Measurements from ENCODE around the gene TENT5A. TPM values are rescaled to one million over a fixed set of nuclear protein-coding genes. Genes with fewer than 3 reads are reported as not detected.

TENT5A gene
- total RNA-seq, 1 donor from 2014 or later, result 10.9 TPM

DNA sequence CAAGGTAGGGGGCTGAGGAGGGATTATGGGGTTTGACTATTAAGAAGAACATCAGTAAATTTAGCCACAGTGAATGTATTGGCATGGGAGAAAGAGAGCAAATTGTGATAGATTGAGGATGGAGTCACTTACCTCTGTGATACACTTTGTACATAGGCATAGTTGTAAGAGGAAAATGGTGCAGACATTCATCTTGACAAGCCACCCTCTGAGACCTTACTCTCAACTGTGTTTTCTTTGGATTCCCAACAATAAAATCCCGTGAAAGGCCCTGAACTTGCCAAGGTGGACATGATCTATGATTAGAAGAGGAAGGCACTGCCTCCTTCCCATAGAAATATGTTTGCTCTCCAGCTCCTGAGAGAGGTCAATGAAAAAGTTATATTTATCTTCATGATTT is 18.6 kb upstream of the TENT5A start:
- no peaks in the 10 kb centered on the region for H3K36me3 Mint-ChIP-seq
- DNase-seq (ENCODE audit: low spot score in 2 of 2, unreplicated experiment in 2 of 2), result no peak
- H3K4me1 Mint-ChIP-seq, result peaks cover 28% of the 10 kb centered on the region
- no peaks in the 10 kb centered on the region for H3K27me3 Mint-ChIP-seq (ENCODE audit: low read depth)
- TF ChIP-seq, protein P1, sequence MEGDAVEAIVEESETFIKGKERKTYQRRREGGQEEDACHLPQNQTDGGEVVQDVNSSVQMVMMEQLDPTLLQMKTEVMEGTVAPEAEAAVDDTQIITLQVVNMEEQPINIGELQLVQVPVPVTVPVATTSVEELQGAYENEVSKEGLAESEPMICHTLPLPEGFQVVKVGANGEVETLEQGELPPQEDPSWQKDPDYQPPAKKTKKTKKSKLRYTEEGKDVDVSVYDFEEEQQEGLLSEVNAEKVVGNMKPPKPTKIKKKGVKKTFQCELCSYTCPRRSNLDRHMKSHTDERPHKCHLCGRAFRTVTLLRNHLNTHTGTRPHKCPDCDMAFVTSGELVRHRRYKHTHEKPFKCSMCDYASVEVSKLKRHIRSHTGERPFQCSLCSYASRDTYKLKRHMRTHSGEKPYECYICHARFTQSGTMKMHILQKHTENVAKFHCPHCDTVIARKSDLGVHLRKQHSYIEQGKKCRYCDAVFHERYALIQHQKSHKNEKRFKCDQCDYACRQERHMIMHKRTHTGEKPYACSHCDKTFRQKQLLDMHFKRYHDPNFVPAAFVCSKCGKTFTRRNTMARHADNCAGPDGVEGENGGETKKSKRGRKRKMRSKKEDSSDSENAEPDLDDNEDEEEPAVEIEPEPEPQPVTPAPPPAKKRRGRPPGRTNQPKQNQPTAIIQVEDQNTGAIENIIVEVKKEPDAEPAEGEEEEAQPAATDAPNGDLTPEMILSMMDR (IDR thresholded peaks at IDR 0.05; ENCODE audit: unreplicated experiment), result no peak
- no peaks in the 10 kb centered on the region for H3K9me3 Mint-ChIP-seq
- H3K4me3 Mint-ChIP-seq, result no peak overlapping the region
- no peak overlapping the region for H3K27ac Mint-ChIP-seq

DNA sequence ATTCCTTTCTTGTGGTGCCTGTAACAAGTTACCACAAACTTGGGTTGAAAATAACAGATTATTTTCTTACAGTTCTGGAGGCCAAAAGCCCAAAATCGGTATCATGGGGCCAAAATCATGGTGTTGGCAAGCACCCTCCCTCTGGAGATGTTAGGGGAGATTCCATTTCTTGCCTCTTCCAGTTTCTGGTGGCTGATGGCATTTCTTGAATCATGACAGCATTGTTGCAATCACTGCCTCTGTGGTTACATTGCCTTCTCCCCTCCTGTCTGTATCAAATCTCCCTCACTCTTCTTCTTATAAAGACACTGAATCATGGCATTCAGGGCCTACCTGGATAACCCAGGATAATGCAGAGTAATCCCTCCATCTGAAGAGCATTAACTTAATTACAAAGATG is 17.9 kb upstream of the TENT5A start:
- no peak overlapping the region for H3K27ac Mint-ChIP-seq
- H3K36me3 Mint-ChIP-seq, result no peaks in the 10 kb centered on the region
- TF ChIP-seq, protein P1 (IDR thresholded peaks at IDR 0.05; ENCODE audit: unreplicated experiment), result no peak
- H3K4me3 Mint-ChIP-seq, result no peak overlapping the region
- H3K9me3 Mint-ChIP-seq, result no peaks in the 10 kb centered on the region
- no peaks in the 10 kb centered on the region for H3K27me3 Mint-ChIP-seq (ENCODE audit: low read depth)
- H3K4me1 Mint-ChIP-seq, result peaks cover 31% of the 10 kb centered on the region
- no peak for DNase-seq (ENCODE audit: low spot score in 2 of 2, unreplicated experiment in 2 of 2)

GRCh38 chr6:81769824-81770223 is 17.3 kb upstream of the TENT5A start:
- TF ChIP-seq, protein P1 (IDR thresholded peaks at IDR 0.05; ENCODE audit: unreplicated experiment), result no peak
- no peak for DNase-seq (ENCODE audit: low spot score in 2 of 2, unreplicated experiment in 2 of 2)
- H3K4me3 Mint-ChIP-seq, result no peak overlapping the region
- peak overlapping the region; percentile 68 for H3K27ac Mint-ChIP-seq
- H3K27me3 Mint-ChIP-seq (ENCODE audit: low read depth), result no peaks in the 10 kb centered on the region
- H3K9me3 Mint-ChIP-seq, result peaks cover 3% of the 10 kb centered on the region
- peaks cover 34% of the 10 kb centered on the region for H3K4me1 Mint-ChIP-seq
- H3K36me3 Mint-ChIP-seq, result no peaks in the 10 kb centered on the region

DNA sequence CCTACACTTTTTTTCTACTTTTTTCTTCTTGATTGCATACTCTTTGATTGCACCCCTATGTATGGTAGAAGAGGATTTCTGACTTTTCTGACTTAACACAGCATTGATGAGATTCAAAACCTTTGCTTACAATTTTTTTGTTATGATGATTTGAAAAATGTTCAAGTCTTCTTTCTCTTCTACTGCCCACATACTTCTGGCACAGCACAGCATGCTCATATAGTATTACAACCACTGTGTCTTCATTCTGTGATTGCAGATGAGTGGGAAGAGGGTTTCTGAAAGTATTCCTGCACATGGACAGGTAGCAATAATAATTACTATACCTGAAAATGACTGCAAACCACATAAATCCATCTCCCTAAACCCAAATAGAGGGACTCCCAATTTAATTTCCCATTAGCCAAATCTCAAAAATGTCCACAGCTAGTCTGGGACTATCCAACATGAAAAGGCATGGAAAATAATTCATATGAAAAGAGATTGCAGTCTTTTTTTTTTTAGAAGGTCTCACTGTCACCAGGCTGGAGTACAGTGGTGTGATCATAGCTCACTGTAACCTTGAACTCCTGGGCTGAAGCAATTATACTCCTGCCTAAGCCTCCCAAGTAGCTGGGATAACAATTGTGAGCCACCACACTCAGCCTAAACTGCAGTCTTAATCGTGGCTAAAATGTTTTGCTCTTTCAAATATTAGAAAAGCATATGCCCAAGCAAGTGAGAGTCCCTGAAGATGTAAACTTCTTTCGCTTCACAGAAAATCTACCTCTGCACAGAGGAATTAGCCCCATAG is 15.9 kb upstream of the TENT5A start:
- Mint-ChIP-seq H3K36me3 (no peaks in the 10 kb centered on the region), H3K4me3 (no peak overlapping the region), H3K4me1 (peaks cover 35% of the 10 kb centered on the region), H3K27ac (no peak overlapping the region), H3K27me3 (ENCODE audit: low read depth) (no peaks in the 10 kb centered on the region), H3K9me3 (peaks cover 5% of the 10 kb centered on the region)
- no peak for DNase-seq (ENCODE audit: low spot score in 2 of 2, unreplicated experiment in 2 of 2)
- TF ChIP-seq, protein P1 (IDR thresholded peaks at IDR 0.05; ENCODE audit: unreplicated experiment), result no peak

- TF ChIP-seq, protein P1 (IDR thresholded peaks at IDR 0.05; ENCODE audit: unreplicated experiment), result no peak
- peaks cover 43% of the 10 kb centered on the region for H3K4me1 Mint-ChIP-seq
- H3K27me3 Mint-ChIP-seq (ENCODE audit: low read depth), result no peaks in the 10 kb centered on the region
- peaks cover 5% of the 10 kb centered on the region for H3K9me3 Mint-ChIP-seq
- H3K36me3 Mint-ChIP-seq, result no peaks in the 10 kb centered on the region
- peak overlapping the region; percentile 79 for H3K27ac Mint-ChIP-seq
- no peak overlapping the region for H3K4me3 Mint-ChIP-seq
- no peak for DNase-seq (ENCODE audit: low spot score in 2 of 2, unreplicated experiment in 2 of 2)
Observed at GRCh38 chr6:81767163-81767891, 14.8 kb upstream of the TENT5A start.
